GM21528 (cell line): ENCODE results near the gene CT47A1.
A peak's percentile ranks its signal among the peaks of the same experiment; 100 is the strongest.
"Not testable (repeated sequence)": the region's sequence is repeated elsewhere in the genome, so short reads cannot be mapped to it uniquely, and the experiment has no call there.

Experiments used
- ATAC-seq: cut with Tn5 transposase; IDR thresholded peaks from one replicate; pipeline ENCODE4 v1.9.1; 2021; ENCODE audit warnings: mild to moderate bottlenecking, moderate library complexity; ENCODE audit not compliant: unreplicated experiment, low FRiP score

Gene CT47A1

GRCh38 chrX:120985660-120986059 lies at the start of gene CT47A1:
Gene CT47A1, minus strand, starts transcription at chrX:120985760. Its CDS starts 231 bp downstream, at chrX:120985529.
- not testable (repeated sequence) for ATAC-seq

GRCh38 chrX:121032531-121032930 lies 47.0 kb upstream of the CT47A1 start:
- ATAC-seq, result no peak

GRCh38 chrX:121030083-121030482 lies 44.5 kb upstream of the CT47A1 start:
- no peak for ATAC-seq

GRCh38 chrX:121028419-121028818 lies 42.9 kb upstream of the CT47A1 start:
- ATAC-seq, result no peak

- no peak for ATAC-seq
Observed at GRCh38 chrX:121014826-121015225, 29.3 kb upstream of the CT47A1 start.

DNA sequence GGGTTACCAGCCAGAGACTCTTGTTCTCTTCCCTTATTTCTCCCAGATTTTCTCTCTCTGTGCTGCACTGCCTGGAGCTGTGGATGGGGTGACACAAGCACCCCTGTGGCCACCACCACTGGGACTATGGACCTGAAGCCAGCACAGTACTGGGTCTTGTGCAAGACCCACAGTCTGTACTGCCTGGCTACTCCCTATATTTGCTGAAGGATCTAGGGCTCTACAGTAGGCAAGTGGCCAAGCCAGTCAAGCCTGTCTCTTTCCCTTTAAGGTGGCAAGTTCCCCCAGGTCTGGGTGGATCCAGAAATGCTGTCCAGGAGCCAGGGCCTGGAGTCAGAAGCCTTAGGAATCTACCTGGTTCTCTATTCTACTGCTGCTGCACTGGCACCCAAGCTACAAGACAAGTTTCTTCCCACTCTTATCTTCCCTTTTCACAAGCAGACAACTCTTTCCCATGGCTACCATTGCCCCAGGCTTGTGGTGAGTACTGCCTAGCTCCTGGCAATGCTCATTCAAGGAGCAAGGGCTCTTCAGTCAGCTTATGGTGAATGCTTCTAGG lies 28.4 kb upstream of the CT47A1 start:
- ATAC-seq, result no peak

GRCh38 chrX:121011254-121011653 lies 25.7 kb upstream of the CT47A1 start:
- ATAC-seq, result no peak

- ATAC-seq, result no peak
Observed at GRCh38 chrX:121010218-121010617, 24.7 kb upstream of the CT47A1 start.

DNA sequence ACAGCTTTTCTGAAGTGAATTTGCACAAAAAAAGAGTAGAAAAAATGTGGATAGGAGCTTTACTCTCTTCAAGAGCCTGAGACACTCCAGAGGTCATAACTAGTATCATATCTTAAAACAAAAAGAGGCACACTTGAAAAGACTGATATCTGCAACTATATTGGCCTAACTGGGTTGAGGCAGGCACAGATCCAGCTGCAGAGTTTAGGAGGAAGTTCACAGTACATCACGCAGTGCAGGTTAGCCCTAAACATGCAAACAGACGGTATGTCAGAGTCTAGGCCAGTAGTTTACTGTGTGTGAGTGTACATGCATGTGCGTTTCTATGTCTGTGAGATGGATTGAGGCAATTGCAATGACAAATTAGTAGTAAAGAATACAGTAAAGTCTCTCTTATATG lies 24.2 kb upstream of the CT47A1 start:
- no peak for ATAC-seq

DNA sequence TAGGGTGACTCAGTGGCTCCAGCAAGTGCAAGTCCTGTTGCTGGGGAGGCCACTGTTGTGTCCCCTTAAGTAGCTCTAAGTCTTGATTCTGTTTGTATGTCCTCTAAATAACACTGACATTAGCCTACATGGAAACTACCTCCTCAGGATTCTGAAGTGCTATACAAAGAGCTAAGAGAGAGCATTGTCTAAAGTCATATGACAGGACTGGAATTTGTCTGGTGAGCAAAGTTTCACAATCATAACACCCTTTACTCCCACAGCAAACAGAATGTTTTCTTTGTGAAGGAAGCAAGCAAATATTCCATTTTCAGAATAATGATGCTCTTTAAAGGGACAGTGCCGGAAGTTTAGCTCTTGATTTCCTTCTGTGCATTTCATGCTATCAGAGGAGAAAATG lies 23.4 kb upstream of the CT47A1 start:
- ATAC-seq, result no peak

- ATAC-seq, result no peak
Observed at GRCh38 chrX:121000589-121000988, 15.0 kb upstream of the CT47A1 start.

DNA sequence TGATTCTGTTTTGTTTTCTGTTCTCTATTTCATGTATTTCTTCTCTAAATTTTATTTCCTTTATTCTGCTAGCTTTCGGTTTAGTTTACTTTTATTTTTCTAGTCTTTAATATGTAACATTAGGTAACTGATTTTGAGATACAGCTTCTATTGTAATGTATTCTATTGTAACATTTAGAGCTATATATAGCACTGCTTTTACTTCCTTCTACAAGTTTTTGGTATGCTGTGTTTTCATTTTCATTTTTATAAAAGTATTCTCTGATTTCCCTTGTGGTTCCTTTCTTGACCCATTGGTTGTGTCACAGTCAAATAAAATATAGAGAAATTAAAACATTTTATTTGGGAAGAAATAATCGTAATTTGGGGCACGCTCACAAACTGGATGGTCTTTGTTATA lies 13.9 kb upstream of the CT47A1 start:
- peak; percentile 84 for ATAC-seq

- not testable (repeated sequence) for ATAC-seq
Observed at GRCh38 chrX:120956500-120956899, 29.1 kb downstream of the CT47A1 start, which contains the start of gene CT47A7. Gene CT47A7, minus strand, starts transcription at chrX:120956600. Its CDS starts 255 bp downstream, at chrX:120956345.
